ENCODE data around the gene PLCB1.

The PLCB1 gene

DNA sequence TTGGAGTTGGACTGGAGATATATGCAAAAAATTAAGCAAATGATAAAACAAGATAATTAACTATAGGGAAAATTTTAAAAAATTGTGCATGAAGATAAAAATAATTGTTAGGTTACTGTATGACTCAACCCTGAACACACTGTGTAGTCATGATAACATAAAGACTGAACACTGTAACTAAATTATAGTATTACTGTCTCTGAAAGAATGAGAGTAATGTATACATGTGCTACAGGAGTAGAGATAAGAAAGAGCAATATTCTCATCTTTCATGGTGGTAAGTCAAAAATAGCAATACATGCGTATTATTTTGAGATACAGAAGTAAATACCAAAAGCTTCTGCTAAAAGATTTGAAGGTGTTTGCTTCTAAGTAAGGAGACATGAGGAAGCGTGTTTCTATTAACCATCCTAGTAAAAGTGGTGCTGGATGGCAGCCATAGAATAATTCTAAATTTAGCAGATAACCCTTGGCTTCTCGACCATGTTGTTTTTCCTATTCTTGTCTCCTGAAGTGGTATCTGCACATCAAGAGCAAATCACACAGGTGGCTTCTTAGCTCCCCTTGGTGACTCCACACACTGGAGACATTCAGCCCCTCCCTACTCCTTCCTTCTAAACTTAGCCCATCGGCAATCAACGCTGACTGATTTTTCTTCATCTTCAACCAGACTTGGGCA lies 546.2 kb downstream of the PLCB1 start:
- no peak for DNase-seq

- DNase-seq: no peak
Observed at GRCh38 chr20:8689337-8689736, 557.3 kb downstream of the PLCB1 start.

- no peak for DNase-seq
Observed at GRCh38 chr20:8690074-8690473, 558.0 kb downstream of the PLCB1 start.

GRCh38 chr20:8693709-8694108 lies 561.6 kb downstream of the PLCB1 start:
- no peak for DNase-seq

- no peak for DNase-seq
Observed at GRCh38 chr20:8700756-8701155, 568.7 kb downstream of the PLCB1 start.

DNA sequence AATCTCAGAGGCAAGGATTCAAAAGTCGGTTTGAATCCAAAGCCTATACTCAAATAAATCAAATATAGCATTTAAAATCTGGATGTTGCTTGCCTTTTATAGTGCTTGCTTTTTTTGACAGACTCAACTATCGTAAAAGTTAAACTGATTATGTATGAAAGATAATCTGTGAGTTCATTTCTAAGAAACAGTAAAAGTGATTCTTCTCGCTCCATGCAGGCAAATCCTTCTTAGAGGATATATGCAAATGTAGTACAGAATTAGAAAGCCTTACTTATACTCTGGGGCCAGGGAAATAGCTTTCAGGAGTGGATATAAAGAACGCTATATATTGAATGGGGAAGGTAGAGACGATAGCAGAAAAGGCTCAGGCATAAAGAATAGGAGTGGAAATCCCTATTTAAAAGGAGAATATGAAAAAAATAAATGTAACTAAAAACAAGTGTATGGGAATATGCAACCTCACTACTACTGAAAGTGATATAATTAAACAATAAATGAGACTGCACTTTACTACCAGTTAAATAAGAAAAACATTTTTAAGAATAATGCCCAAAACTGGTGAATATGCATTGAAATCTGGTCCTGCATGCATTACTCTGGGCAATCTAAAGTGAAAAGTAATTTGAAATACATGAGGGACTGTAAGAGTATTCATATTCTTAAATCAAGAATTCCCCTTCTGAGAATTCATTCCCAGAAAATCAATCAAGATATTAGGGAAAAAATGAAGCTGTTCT lies 575.1 kb downstream of the PLCB1 start:
- no peak for DNase-seq

DNA sequence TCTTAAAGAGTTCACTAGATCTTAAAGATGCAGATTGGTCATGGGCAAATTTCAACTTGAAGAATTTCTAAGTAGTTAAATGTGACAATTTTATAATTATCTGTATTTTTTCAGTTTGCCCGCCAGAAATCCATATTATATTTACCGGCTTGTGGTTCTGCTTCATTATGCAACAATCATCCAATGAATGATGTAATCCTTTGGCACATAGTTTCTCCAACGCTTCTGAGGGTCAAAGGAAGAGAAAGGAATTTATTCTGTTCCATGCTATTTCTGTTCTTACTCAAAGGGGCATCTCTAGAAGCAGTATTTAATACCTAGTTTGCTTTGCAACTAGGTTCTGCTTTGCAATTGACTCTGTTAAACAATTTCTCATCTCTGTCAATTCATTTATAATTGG lies 577.6 kb downstream of the PLCB1 start:
- no peak for DNase-seq

GRCh38 chr20:8711501-8711900 lies 579.4 kb downstream of the PLCB1 start:
- DNase-seq: no peak

DNA sequence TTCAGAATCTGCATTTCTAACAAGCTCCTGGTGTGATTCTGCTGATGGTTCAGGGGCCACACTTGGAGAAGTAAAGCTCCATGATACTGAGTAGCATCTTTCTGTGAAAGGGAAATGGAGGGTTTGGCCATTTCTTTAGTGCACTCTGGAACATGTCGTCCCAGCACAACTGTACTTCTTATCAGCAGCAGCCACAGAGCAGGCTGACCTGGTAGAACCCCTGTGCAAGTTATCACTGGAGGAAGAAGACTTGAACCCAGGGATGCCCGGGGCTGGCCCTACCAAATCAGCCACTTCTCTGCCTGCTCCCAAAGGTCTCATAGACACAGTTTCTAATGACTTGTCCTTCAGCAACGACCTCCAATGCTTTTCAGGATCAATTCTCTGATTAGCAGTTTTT lies 582.1 kb downstream of the PLCB1 start:
- DNase-seq: no peak

DNA sequence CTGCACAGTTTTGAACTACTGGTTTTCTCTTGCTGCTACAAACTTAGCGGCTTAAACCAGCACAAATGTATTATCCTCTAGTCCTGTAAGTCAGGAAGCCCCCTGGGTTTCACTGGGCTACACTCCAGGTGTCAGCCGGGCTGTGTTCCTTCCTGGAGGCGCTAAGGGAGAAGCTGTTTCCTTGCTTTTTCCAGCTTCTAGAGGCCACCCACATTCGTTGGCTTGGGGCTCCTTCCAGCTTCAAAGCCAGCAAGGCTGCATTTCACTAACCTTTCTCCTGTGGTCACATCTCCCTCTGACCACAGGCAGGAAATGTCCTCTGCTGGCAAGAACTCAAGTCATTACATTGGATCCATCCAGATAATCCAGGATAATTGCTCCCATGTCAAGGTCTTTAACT lies 586.2 kb downstream of the PLCB1 start:
- no peak for DNase-seq

DNA sequence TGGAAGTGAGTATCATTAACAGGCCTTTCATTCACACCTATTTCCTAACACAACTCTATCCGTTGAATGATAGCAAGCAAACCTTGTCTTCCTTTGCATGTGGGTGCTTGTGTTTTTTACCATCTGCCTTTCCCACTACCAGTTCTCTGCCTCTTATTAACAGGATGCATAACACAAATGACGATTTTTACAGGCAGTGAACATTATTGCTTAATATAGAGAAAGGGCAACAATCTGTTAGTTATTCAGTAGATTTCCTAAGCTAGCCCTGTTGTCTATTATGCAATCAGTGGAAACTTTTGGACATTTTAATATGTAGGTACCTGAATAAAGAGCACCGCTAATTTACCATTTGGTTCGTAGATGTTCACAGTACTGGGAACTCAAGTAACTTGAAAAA lies 588.0 kb downstream of the PLCB1 start:
- no peak for DNase-seq

DNA sequence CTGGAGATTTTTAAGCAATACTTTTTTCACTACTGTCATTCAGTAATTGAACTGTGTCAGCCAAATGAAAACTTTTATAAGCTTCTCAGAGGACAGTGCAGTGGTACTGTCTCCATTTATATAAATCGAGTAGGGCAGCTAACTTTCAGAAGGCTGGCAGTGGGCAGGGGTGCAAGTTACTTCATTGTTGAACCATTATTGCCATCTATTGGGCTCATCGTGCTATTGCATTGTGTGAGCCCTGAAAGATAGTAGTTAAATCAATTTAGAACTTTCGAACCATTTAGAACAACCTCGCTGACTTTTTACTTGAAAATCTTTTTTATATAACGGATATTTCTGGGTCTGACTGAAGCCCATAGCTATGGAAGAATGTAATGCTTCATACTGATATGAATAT lies 589.0 kb downstream of the PLCB1 start:
- DNase-seq: peak; percentile 35

- peak; percentile 56 for DNase-seq
Observed at GRCh38 chr20:8722277-8722928, 590.3 kb downstream of the PLCB1 start.

GRCh38 chr20:8723296-8723695 lies 591.2 kb downstream of the PLCB1 start:
- no peak for DNase-seq

DNA sequence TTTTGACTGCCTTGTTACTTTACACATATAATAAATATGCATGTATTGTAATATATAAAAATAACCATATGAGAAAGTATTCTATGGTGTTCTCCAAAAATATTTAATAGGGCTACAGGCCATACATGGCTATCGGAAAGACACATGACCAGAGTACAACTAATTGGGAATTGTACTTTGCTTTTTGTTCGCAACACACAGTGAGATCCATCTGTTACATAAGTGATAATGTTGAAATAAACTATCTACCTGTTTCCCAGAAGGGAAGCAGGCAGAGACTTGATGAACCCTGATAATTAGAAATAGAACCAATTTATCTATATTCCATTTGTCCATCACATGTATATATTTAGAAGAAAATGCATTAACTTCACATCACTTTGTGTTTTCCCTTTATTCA lies 592.8 kb downstream of the PLCB1 start:
- no peak for DNase-seq

- no peak for DNase-seq
Observed at GRCh38 chr20:8726460-8726859, 594.4 kb downstream of the PLCB1 start.

- no peak for DNase-seq
Observed at GRCh38 chr20:8735014-8735413, 602.9 kb downstream of the PLCB1 start.

DNA sequence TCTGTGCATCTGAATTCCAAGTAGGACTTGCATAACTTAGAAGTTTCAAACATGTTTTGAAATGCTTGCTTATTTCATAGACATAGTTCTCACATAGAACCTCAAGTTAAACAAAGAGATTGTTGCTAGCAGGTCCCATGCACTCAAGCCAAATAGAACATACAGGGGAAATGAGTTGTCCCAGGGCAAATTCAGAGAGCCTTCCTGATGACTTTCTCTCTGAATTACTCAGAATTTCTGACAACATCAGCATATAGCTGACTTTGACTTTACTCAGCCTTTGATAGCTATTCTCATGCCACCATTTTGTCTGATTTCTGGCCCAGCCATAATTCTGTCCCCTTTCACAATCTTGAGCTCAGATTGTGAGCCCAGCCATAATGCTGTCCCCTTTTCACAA lies 603.6 kb downstream of the PLCB1 start:
- no peak for DNase-seq

GRCh38 chr20:8740265-8740664 lies 608.2 kb downstream of the PLCB1 start:
- no peak for DNase-seq

DNA sequence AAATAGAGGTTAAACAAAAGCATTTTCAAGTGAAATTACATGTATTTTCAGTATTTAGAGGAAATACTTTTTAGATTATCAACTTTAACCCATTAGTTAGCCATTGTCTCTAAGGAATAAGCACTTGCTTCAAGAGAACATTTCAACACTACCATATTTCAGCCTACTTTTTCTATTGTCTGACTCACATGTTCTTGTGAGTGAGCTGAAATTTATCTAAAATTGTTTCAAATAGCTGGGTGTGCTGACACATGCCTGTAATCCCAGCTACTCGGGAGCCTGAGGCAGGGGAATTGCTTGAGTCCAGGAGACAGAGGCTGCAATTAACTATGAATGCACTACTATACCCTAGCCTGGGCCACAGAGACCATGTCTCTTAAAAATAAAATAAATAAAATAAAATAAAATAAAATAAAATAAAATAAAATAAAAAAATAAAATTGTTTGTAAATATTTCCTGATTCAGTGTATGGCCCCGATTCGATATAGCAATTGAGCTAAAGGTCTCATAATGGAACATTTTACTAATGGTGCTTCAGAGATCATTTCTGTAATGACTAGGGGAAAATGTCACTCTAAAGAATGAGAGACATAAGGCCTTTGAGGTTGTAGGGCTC lies 612.3 kb downstream of the PLCB1 start:
- DNase-seq: no peak

GRCh38 chr20:8749101-8749500 lies 617.0 kb downstream of the PLCB1 start:
- DNase-seq: no peak

DNA sequence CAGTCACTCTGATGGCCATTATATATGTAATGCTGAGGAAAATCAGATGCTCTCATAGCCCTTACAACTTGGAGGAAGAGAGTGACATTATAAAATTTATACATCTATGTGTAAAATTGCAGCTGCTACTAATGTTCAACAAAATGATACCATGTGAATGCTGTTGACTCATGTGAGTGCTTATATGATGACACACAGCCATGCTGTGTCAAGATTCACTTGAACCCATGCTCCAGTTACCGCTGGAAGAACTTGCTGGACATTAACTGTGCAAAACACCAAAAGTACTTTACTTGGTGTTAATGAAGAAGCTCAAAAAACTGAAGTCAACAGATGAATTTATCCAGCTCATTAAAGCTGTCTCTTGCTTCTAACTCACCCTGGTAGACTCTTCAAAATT lies 617.9 kb downstream of the PLCB1 start:
- DNase-seq: no peak

DNA sequence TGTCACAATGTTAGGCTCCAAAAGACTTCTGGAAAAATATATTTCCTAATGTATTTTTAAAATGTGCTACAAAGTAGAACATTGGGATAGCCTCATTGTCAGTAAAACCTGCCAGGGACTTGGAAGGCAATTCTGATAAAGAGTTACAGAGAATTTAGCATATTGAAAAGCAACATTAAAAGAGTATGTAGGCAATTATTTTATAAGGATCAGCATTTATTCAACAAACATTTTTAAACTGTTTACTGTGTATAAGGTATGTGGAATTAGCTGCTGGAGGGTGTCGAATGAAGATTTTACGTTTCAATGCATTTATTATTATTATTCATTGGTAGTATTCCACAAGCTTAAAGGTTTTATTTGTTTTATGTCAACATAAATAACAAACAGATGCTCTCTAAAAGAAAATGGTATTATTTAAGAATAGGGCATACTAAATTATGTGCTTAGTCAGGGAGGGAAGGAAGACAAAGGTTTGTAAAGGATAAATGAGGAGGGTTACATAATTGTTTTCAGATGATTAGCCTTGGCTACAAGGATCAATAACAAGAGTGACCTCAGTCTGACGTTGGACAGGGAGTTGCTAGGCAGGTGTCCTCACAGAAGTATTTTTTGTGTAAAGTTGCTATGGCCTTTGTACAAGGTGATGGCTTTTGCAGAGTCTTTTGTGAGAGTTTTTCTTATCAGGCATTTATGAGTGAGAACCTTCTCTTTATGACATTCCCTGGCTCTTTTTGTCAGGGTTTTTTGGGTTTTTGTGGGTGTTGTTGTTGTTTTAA lies 623.5 kb downstream of the PLCB1 start:
- DNase-seq: no peak
